Pancreas (tissue), 10 donors: Measurements from ENCODE around the gene RPGRIP1L. TPM values are rescaled to one million over a fixed set of nuclear protein-coding genes. Genes with fewer than 3 reads are reported as not detected.

Experiments
- ATAC-seq, 4 donors: fragments of 200-7000 bp; cut with Tn5 transposase; one replicate each; pipeline versions ENCODE4 v1.8.0 to v1.9.1; 2020; ENCODE audit warnings: mild to moderate bottlenecking in 4 of 4, moderate library complexity in 4 of 4
- DNase-seq, 6 donors: peaks; one replicate each; pipeline ENCODE4 v3.0.0-alpha.2; 2020
- FAIRE-seq: peaks from 2 replicates; lab custom pipeline; 2012; peaks lifted over from hg19 to GRCh38; lab: Jason Lieb, UNC
- H3K27ac ChIP-seq, 4 donors: fragments of 200-600 bp; sonication (generic); 1 replicate in 3 of 4; 2 replicates in 1 of 4; pipeline versions ENCODE4 v1.5.0 to v1.8.0; 2020
- H3K27me3 ChIP-seq, 4 donors: fragments of 200-600 bp; one replicate each; pipeline ENCODE4 v1.8.0; 2021
- H3K36me3 ChIP-seq, 3 donors: fragments of 200-600 bp; sonication (generic) in 1 of 3; one replicate each; pipeline versions ENCODE4 v1.5.0 to v1.8.0; 2020 to 2021
- H3K4me1 ChIP-seq, 3 donors: fragments of 200-600 bp; one replicate each; pipeline ENCODE4 v1.8.0; 2021
- H3K4me3 ChIP-seq, 4 donors: fragments of 200-600 bp; sonication (generic) in 2 of 4; one replicate each; pipeline versions ENCODE4 v1.5.0 to v1.8.0; 2020 to 2021
- H3K9me3 ChIP-seq, 4 donors: fragments of 200-600 bp; one replicate each; pipeline ENCODE4 v1.8.0; 2021
- CTCF ChIP-seq, 4 donors: fragments of 200-600 bp; sonication (generic) in 3 of 4; IDR thresholded peaks; one replicate each; pipeline versions ENCODE4 v1.5.0 to v1.8.0; 2021; ENCODE audit warnings: antibody characterized with exemption in 4 of 4
- WGBS, 2 donors: extraction: QIAGEN DNeasy Blood & Tissue Kit; methylation state at CpG; one replicate each; pipeline ENCODE4 v1.1.7; 2013; 5-methylcytosine and 5-hydroxymethylcytosine counted together
- intact Hi-C, 3 donors: fragments of 100-400 bp; cut with DNase I; formaldehyde crosslinking; loops; one replicate each; pipeline versions ENCODE4 v1.11.1 to v1.14.2; 2022
- polyA plus RNA-seq, 2 donors: library from polyadenylated mRNA; stranded (reverse); fragments of 200-250 nt; gene quantifications; one replicate each; pipeline ENCODE4 v1.2.3, GENCODE V29; 2013
- total RNA-seq, 6 donors: library from RNA; stranded (reverse); fragmentation: NEBNext Ultra II Directional in 4 of 6; extraction: Animal tissue kit (Norgen Biotek cat#: 25700) in 4 of 6; gene quantifications; one replicate each; pipeline versions ENCODE4 v1.2.1 to v1.2.4, GENCODE V29; 2021 to 2023
- donor health status: healthy with polysubstance abuse.
- donor health status: DM: no; HTN: no; CAD: no; lungs with moderate emphysema.
- donor health status: DM: no; HTN: no; CAD: no.
- donor health status: control.
- donor health status: control.
- donor health status: Bipolar disorder and iron deficiency.
- donor health status: DM: yes; HTN: yes; CAD: no.
- donor health status: DM: no; HTN: no; CAD: no.
- donor health status: DM: no; HTN: no; CAD: no.
- donor health status: DM: yes; HTN: yes; CAD: no.

The RPGRIP1L gene
- total and polyA plus RNA-seq, 8 donors: 1.1 to 5.2 (median 1.9) TPM

- H3K9me3 ChIP-seq: no peaks in the 10 kb centered on the region
Measured at GRCh38 chr16:53576904-53577303, 126.8 kb downstream of the RPGRIP1L start.

GRCh38 chr16:53576210-53576609 lies 127.4 kb downstream of the RPGRIP1L start:
- no peak for FAIRE-seq
- 77 to 87% methylated on average over 4 of the region's 4 CpGs for WGBS, 2 donors
- no peak for TF ChIP-seq CTCF (IDR thresholded peaks at IDR 0.05)

More at GRCh38 chr16:53576904-53577303, 126.8 kb downstream of the RPGRIP1L start:
- DNase-seq: no peak
- H3K27ac ChIP-seq: no peak overlapping the region
- 94 to 96% methylated on average over 5 of the region's 5 CpGs for WGBS, 2 donors
- TF ChIP-seq CTCF (IDR thresholded peaks at IDR 0.05): no peak
- H3K36me3 ChIP-seq: no peaks in the 10 kb centered on the region
- FAIRE-seq: no peak
- no peak for ATAC-seq
- H3K4me1 ChIP-seq: no peaks in the 10 kb centered on the region
- H3K4me3 ChIP-seq: no peak overlapping the region
- intact Hi-C loops: no loop called here
- no peaks in the 10 kb centered on the region for H3K27me3 ChIP-seq

GRCh38 chr16:53571763-53572162 lies 131.9 kb downstream of the RPGRIP1L start:
- TF ChIP-seq CTCF (IDR thresholded peaks at IDR 0.05): no peak
- H3K9me3 ChIP-seq: no peaks in the 10 kb centered on the region
- H3K36me3 ChIP-seq: no peaks in the 10 kb centered on the region
- no peaks in the 10 kb centered on the region for H3K27me3 ChIP-seq
- intact Hi-C loops: no loop called here
- FAIRE-seq (no peak), DNase-seq (no peak), ATAC-seq (no peak)
- H3K27ac ChIP-seq: no peak overlapping the region
- no peaks in the 10 kb centered on the region for H3K4me1 ChIP-seq
- no peak overlapping the region for H3K4me3 ChIP-seq

More at GRCh38 chr16:53576210-53576609, 127.4 kb downstream of the RPGRIP1L start:
- Histone ChIP-seq H3K4me1 (no peaks in the 10 kb centered on the region), H3K27ac (no peak overlapping the region), H3K4me3 (no peak overlapping the region), H3K9me3 (no peaks in the 10 kb centered on the region), H3K36me3 (no peaks in the 10 kb centered on the region), H3K27me3 (no peaks in the 10 kb centered on the region)
- intact Hi-C loops: no loop called here
- no peak for DNase-seq
- no peak for ATAC-seq

GRCh38 chr16:53566552-53567245 lies 137.0 kb downstream of the RPGRIP1L start:
- Histone ChIP-seq H3K27me3 (no peaks in the 10 kb centered on the region), H3K27ac (no peak overlapping the region), H3K4me3 (no peak overlapping the region), H3K4me1 (no peaks in the 10 kb centered on the region), H3K36me3 (no peaks in the 10 kb centered on the region), H3K9me3 (no peaks in the 10 kb centered on the region)
- ATAC-seq: no peak
- TF ChIP-seq CTCF (IDR thresholded peaks at IDR 0.05): no peak
- intact Hi-C loops: no loop called here
- DNase-seq: no peak
- no peak for FAIRE-seq
- WGBS, 2 donors: 75 to 78% methylated on average over 5 of the region's 5 CpGs

GRCh38 chr16:53565296-53565863 lies 138.3 kb downstream of the RPGRIP1L start:
- no peak for DNase-seq
- H3K9me3 ChIP-seq: no peaks in the 10 kb centered on the region
- ATAC-seq: no peak
- no peak overlapping the region for H3K27ac ChIP-seq
- TF ChIP-seq CTCF (IDR thresholded peaks at IDR 0.05): no peak
- H3K4me1 ChIP-seq: no peaks in the 10 kb centered on the region
- no peaks in the 10 kb centered on the region for H3K27me3 ChIP-seq
- H3K4me3 ChIP-seq: no peak overlapping the region
- no peak for FAIRE-seq
- 77 to 86% methylated on average over 8 of the region's 8 CpGs for WGBS, 2 donors
- H3K36me3 ChIP-seq: no peaks in the 10 kb centered on the region
- intact Hi-C loops: no loop called here
